ENCODE results near the gene SUMO4.

The SUMO4 gene

DNA sequence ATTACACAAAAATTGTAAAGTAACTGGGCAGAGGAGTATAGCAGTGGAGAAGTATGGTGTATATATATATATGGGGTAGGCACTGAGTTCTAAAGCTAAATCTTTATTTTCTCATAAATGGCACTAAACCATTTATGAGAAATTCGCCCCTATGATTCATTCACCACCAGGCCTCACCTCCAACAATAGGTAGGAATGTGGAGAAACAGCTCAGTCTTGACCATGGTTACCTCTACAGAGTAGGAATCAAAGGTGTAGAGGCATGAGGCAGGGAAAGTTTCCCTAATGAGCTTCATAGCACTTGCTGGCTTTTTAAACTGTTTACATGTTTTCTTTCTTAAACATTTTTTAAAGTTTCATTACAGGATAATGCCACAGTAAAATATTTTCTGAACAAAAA, 36.9 kb upstream of the SUMO4 start:
- ATAC-seq = no peak
- no peak for TF ChIP-seq POU6F1 (CRISPR knock-in tag; IDR thresholded peaks at IDR 0.05; ENCODE audit: borderline replicate concordance, low read depth)
- TF ChIP-seq TSHZ2 (CRISPR knock-in tag; IDR thresholded peaks at IDR 0.05) = no peak
- no peak for TF ChIP-seq OSR1 (CRISPR knock-in tag; IDR thresholded peaks at IDR 0.05)
- no peak for TF ChIP-seq ZFP3 (CRISPR knock-in tag; IDR thresholded peaks at IDR 0.05)
- no peak for TF ChIP-seq BACH2 (CRISPR knock-in tag; IDR thresholded peaks at IDR 0.05; ENCODE audit: borderline replicate concordance)
- no peak for TF ChIP-seq ARNTL (CRISPR knock-in tag; IDR thresholded peaks at IDR 0.05; ENCODE audit: borderline replicate concordance, low read depth)
- TF ChIP-seq CSRNP3 (CRISPR knock-in tag; IDR thresholded peaks at IDR 0.05) = no peak
- TF ChIP-seq ZNF70 (CRISPR knock-in tag; IDR thresholded peaks at IDR 0.05) = no peak
- no peak for TF ChIP-seq SNAI2 (CRISPR knock-in tag; IDR thresholded peaks at IDR 0.05)
- TF ChIP-seq ESRRG (CRISPR knock-in tag; IDR thresholded peaks at IDR 0.05) = no peak
- TF ChIP-seq GLIS3 (CRISPR knock-in tag; IDR thresholded peaks at IDR 0.05) = no peak
- no peak for TF ChIP-seq ZFP30 (CRISPR knock-in tag; IDR thresholded peaks at IDR 0.05)
- no peak for TF ChIP-seq TOX (CRISPR knock-in tag; IDR thresholded peaks at IDR 0.05; ENCODE audit: borderline replicate concordance)
- no peak for TF ChIP-seq ZC3H10 (CRISPR knock-in tag; IDR thresholded peaks at IDR 0.05)
- TF ChIP-seq ZNF565 (CRISPR knock-in tag; conservative IDR thresholded peaks at IDR 0.05; ENCODE audit: low read depth) = no peak
- no peak for TF ChIP-seq ISL1 (CRISPR knock-in tag; IDR thresholded peaks at IDR 0.05)
- TF ChIP-seq TCF4 (CRISPR knock-in tag; IDR thresholded peaks at IDR 0.05; ENCODE audit: borderline replicate concordance) = no peak
- TF ChIP-seq ZNF8 (CRISPR knock-in tag; IDR thresholded peaks at IDR 0.05) = no peak

GRCh38 chr6:149364557-149364956, 35.5 kb upstream of the SUMO4 start:
- TF ChIP-seq GLIS3 (CRISPR knock-in tag; IDR thresholded peaks at IDR 0.05) (no peak), OSR1 (CRISPR knock-in tag; IDR thresholded peaks at IDR 0.05) (no peak)
- ATAC-seq = no peak

DNA sequence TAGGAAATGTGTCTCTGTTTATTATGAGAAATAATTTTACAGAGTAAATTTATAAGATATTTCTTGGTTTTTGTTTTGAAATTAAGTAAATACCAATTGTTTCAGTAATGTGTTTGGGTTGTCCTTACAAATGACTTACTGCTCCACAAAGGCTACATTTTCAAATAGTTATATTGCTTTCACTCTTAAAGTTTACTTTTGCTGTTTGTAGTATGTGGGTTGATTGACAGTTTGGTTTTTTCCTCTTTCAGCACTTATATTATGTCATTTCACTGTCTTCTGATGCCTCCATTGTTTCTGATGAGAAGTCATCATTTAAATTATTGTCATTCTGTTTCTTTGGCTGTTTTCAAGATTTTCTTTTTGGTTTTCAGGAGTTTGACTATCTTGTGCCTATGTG, 34.9 kb upstream of the SUMO4 start:
- TF ChIP-seq ZC3H10 (CRISPR knock-in tag; IDR thresholded peaks at IDR 0.05) (no peak), ESRRG (CRISPR knock-in tag; IDR thresholded peaks at IDR 0.05) (no peak), RARB (CRISPR knock-in tag; IDR thresholded peaks at IDR 0.05) (no peak)
- ATAC-seq = no peak

GRCh38 chr6:149366267-149366921, 33.7 kb upstream of the SUMO4 start:
- TF ChIP-seq CREB5 (CRISPR knock-in tag; IDR thresholded peaks at IDR 0.05; ENCODE audit: low read depth) (no peak), ZFP30 (CRISPR knock-in tag; IDR thresholded peaks at IDR 0.05) (no peak), TCF4 (CRISPR knock-in tag; IDR thresholded peaks at IDR 0.05; ENCODE audit: borderline replicate concordance) (no peak), ZFP3 (CRISPR knock-in tag; IDR thresholded peaks at IDR 0.05) (no peak), ZNF565 (CRISPR knock-in tag; conservative IDR thresholded peaks at IDR 0.05; ENCODE audit: low read depth) (no peak), SNAI2 (CRISPR knock-in tag; IDR thresholded peaks at IDR 0.05) (no peak), ZNF8 (CRISPR knock-in tag; IDR thresholded peaks at IDR 0.05) (no peak), PPARA (CRISPR knock-in tag; IDR thresholded peaks at IDR 0.05; ENCODE audit: borderline replicate concordance) (no peak), RARB (CRISPR knock-in tag; IDR thresholded peaks at IDR 0.05) (no peak), CSDC2 (CRISPR knock-in tag; IDR thresholded peaks at IDR 0.05) (no peak)
- no peak for ATAC-seq

Data from SK-N-SH treated with all-trans-retinoic acid at 6 μM for 48 hours (cell line).